Trophoblast cell (in vitro differentiated cells and primary cell): ENCODE results near the gene LRRC3.

ENCODE experiments used
- DNase-seq, 2 donors: peaks; one replicate each; pipeline ENCODE4 v3.0.0-alpha.2; 2016
- H2AFZ ChIP-seq: 2 replicates; pipeline ENCODE4 v1.6.1; 2013; ENCODE audit warnings: low read length, moderate library complexity, mild to moderate bottlenecking; ENCODE audit not compliant: insufficient read depth, poor library complexity
- H2AK5ac ChIP-seq: 2 replicates; pipeline ENCODE4 v1.6.1; 2013; ENCODE audit warnings: mild to moderate bottlenecking, low read length
- H2BK120ac ChIP-seq: 2 replicates; pipeline ENCODE4 v1.6.1; 2013; ENCODE audit warnings: low read length, mild to moderate bottlenecking, moderate library complexity; ENCODE audit not compliant: insufficient read depth, poor library complexity
- H2BK12ac ChIP-seq: 2 replicates; pipeline ENCODE4 v1.6.1; 2013; ENCODE audit warnings: mild to moderate bottlenecking, low read length, moderate library complexity
- H2BK5ac ChIP-seq: 2 replicates; pipeline ENCODE4 v1.6.1; 2013; ENCODE audit warnings: low read length, low read depth, moderate library complexity, mild to moderate bottlenecking; ENCODE audit not compliant: poor library complexity
- H3K14ac ChIP-seq: 2 replicates; pipeline ENCODE4 v1.6.1; 2013; ENCODE audit warnings: mild to moderate bottlenecking, low read length
- H3K18ac ChIP-seq: 2 replicates; pipeline ENCODE4 v1.6.1; 2013; ENCODE audit warnings: mild to moderate bottlenecking, low read length
- H3K23ac ChIP-seq: 2 replicates; pipeline ENCODE4 v1.6.1; 2013; ENCODE audit warnings: low read length
- H3K27ac ChIP-seq: 2 replicates; pipeline ENCODE4 v1.5.1; 2013; ENCODE audit warnings: low read depth, mild to moderate bottlenecking, inconsistent platforms, low read length, moderate library complexity
- H3K27me3 ChIP-seq: 2 replicates; pipeline ENCODE4 v1.6.1; 2013; ENCODE audit warnings: inconsistent platforms, mild to moderate bottlenecking, low read length, moderate library complexity; ENCODE audit not compliant: insufficient read depth
- H3K36me3 ChIP-seq, 2 experiments: 1 replicate in 1 of 2; 2 replicates in 1 of 2; pipeline ENCODE4 v1.6.1; 2013; ENCODE audit warnings: low read length in 2 of 2, mild to moderate bottlenecking in 2 of 2, moderate library complexity in 1 of 2; ENCODE audit not compliant: insufficient read depth in 2 of 2, control insufficient read depth in 1 of 2
- H3K4ac ChIP-seq: 2 replicates; pipeline ENCODE4 v1.6.1; 2013; ENCODE audit warnings: low read depth, mild to moderate bottlenecking, low read length, moderate library complexity
- H3K4me1 ChIP-seq, 2 experiments: 1 replicate in 1 of 2; 2 replicates in 1 of 2; pipeline ENCODE4 v1.6.1; 2013; ENCODE audit warnings: low read length in 2 of 2, mild to moderate bottlenecking in 2 of 2, moderate library complexity in 1 of 2; ENCODE audit not compliant: insufficient read depth in 2 of 2, control insufficient read depth in 1 of 2
- H3K4me2 ChIP-seq: 2 replicates; pipeline ENCODE4 v1.6.1; 2013; ENCODE audit warnings: inconsistent platforms, mild to moderate bottlenecking, low read length, moderate library complexity
- H3K4me3 ChIP-seq: 2 replicates; pipeline ENCODE4 v1.5.1; 2013; ENCODE audit warnings: mild to moderate bottlenecking, low read depth, low read length, inconsistent platforms
- H3K79me1 ChIP-seq: one replicate; pipeline ENCODE4 v1.6.1; 2013; ENCODE audit warnings: low read length
- H3K79me2 ChIP-seq: 2 replicates; pipeline ENCODE4 v1.6.1; 2013; ENCODE audit warnings: low read length, mild to moderate bottlenecking; ENCODE audit not compliant: control insufficient read depth, insufficient read depth, poor library complexity
- H3K9ac ChIP-seq: 2 replicates; pipeline ENCODE4 v1.6.1; 2013; ENCODE audit warnings: mild to moderate bottlenecking, low read length
- H3K9me3 ChIP-seq: 2 replicates; pipeline ENCODE4 v1.6.1; 2013; ENCODE audit warnings: low read depth, mild to moderate bottlenecking, control low read depth, inconsistent platforms, low read length; ENCODE audit not compliant: insufficient read depth
- H4K12ac ChIP-seq: 2 replicates; pipeline ENCODE4 v1.6.1; 2013; ENCODE audit warnings: low read depth, mild to moderate bottlenecking, low read length, moderate library complexity
- H4K8ac ChIP-seq: 2 replicates; pipeline ENCODE4 v1.6.1; 2013; ENCODE audit warnings: low read depth, mild to moderate bottlenecking, low read length, moderate library complexity
- H4K91ac ChIP-seq: one replicate; pipeline ENCODE4 v1.6.1; 2013; ENCODE audit warnings: low read depth, mild to moderate bottlenecking, low read length, moderate library complexity
- WGBS: extraction: QIAGEN DNeasy Blood & Tissue Kit; methylation state at CpG from one replicate; pipeline ENCODE4 v1.1.7; 2013; ENCODE audit warnings: missing lambda C conversion rate; ENCODE audit not compliant: insufficient read length, insufficient coverage; ENCODE audit errors: extremely low coverage; 5-methylcytosine and 5-hydroxymethylcytosine counted together

LRRC3 gene

DNA sequence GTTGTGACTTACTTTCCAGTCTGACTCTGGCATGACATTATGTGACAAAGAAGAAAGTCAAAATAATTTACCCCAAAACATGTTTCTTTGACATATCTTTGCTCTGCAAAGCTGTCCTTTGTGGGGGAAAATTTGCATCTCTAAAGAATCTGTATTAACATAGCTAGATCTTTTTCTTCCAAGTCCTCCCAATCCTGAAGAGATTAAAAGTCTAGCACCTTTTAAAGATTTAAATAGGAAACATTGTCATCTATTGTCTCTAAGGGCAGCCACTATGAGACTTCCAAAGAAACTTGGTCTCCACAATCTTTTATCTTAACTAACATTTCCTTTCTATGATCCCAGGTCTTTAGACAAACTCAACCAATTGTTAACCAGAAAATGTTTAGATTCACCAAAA, 16.0 kb downstream of the LRRC3 start:
- H3K9ac ChIP-seq, result no peak overlapping the region
- H2BK5ac ChIP-seq, result no peak overlapping the region
- no peak overlapping the region for H3K4ac ChIP-seq
- H2BK12ac ChIP-seq, result no peak overlapping the region
- no peak overlapping the region for H3K14ac ChIP-seq
- H3K18ac ChIP-seq, result no peak overlapping the region
- no peak overlapping the region for H2AFZ ChIP-seq
- H4K8ac ChIP-seq, result no peak overlapping the region
- no peak for DNase-seq
- H3K4me3 ChIP-seq, result no peak overlapping the region
- H3K4me1 ChIP-seq, result no peaks in the 10 kb centered on the region
- H3K79me1 ChIP-seq, result no peaks in the 10 kb centered on the region
- no peak overlapping the region for H4K12ac ChIP-seq
- no peaks in the 10 kb centered on the region for H3K36me3 ChIP-seq
- no peak overlapping the region for H2BK120ac ChIP-seq
- no peak overlapping the region for H3K23ac ChIP-seq
- H2AK5ac ChIP-seq, result no peak overlapping the region
- no peak overlapping the region for H3K27ac ChIP-seq
- no peaks in the 10 kb centered on the region for H3K79me2 ChIP-seq
- H3K9me3 ChIP-seq, result peaks cover 3% of the 10 kb centered on the region
- H4K91ac ChIP-seq, result no peak overlapping the region
- no peaks in the 10 kb centered on the region for H3K27me3 ChIP-seq
- H3K4me2 ChIP-seq, result no peak overlapping the region

DNA sequence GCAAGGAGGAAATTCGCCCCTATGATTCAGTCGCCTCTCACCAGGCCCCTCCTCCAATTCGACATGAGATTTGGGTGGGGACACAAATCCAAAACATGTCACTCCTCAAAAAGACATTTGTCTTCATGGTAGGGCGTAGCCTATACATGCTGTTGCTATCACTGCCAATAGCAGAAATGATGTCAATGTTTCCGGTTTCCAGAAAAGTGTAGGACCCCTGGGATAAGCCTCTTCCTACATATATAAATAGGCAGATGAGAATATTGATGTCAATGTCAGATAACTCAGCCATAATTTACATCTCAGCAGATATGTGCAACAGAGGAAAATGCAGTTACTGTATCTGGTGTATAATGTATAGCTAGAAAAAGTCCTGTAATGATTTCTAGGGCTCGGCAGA, 16.7 kb downstream of the LRRC3 start:
- WGBS, result no CpG with 5 or more reads among the region's 6 CpGs
- no peak overlapping the region for H2AK5ac ChIP-seq
- H2AFZ ChIP-seq, result no peak overlapping the region
- H2BK12ac ChIP-seq, result no peak overlapping the region
- H3K4me1 ChIP-seq, result no peaks in the 10 kb centered on the region
- peaks cover 3% of the 10 kb centered on the region for H3K9me3 ChIP-seq
- no peak overlapping the region for H3K4ac ChIP-seq
- no peak overlapping the region for H3K4me3 ChIP-seq
- no peaks in the 10 kb centered on the region for H3K27me3 ChIP-seq
- no peak overlapping the region for H3K18ac ChIP-seq
- H3K4me2 ChIP-seq, result no peak overlapping the region
- no peaks in the 10 kb centered on the region for H3K79me1 ChIP-seq
- no peak overlapping the region for H4K12ac ChIP-seq
- no peak overlapping the region for H3K23ac ChIP-seq
- H2BK120ac ChIP-seq, result no peak overlapping the region
- no peaks in the 10 kb centered on the region for H3K79me2 ChIP-seq
- no peak overlapping the region for H4K91ac ChIP-seq
- no peak overlapping the region for H3K9ac ChIP-seq
- H4K8ac ChIP-seq, result no peak overlapping the region
- H3K27ac ChIP-seq, result no peak overlapping the region
- H3K36me3 ChIP-seq, result no peaks in the 10 kb centered on the region
- no peak overlapping the region for H2BK5ac ChIP-seq
- no peak overlapping the region for H3K14ac ChIP-seq
- no peak for DNase-seq

DNA sequence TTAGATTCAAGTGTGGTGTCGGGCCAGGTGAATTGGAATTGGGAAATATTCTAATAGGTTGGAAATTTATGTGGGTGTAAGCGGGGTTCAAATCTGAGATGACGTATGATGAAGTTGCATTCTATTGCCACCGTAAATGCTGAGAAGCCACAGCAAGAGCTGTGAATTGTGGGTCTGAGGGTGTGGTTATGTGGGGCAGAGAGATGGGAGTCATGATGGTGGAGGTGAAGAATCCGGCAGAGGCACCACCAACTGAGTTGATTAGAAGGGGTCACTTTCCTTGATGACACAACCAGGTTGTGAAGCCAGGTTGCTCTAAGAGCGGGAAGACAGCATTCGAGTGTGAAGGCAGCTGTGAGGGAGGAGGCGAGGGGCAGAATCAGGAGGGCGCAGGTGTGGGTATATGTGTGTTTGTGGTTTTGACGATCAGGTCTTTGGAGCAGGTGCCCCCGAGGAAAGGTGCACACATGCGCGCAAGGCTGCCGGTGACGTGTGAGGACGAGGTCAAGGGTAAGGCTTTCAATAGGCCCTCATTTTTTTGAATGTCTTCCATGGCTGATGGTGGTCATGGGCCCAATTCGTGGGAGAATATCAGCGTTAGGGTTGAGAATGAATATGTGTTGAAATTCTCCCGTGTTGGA, 18.7 kb downstream of the LRRC3 start:
- Histone ChIP-seq H2BK12ac (no peak overlapping the region), H4K91ac (no peak overlapping the region), H2BK120ac (no peak overlapping the region), H3K4me1 (no peaks in the 10 kb centered on the region), H3K18ac (no peak overlapping the region), H4K8ac (no peak overlapping the region), H3K4me3 (no peak overlapping the region), H2AFZ (no peak overlapping the region), H3K27me3 (no peaks in the 10 kb centered on the region), H2BK5ac (no peak overlapping the region), H3K9ac (no peak overlapping the region), H3K27ac (no peak overlapping the region), H4K12ac (no peak overlapping the region), H3K4ac (no peak overlapping the region), H3K4me2 (no peak overlapping the region), H2AK5ac (no peak overlapping the region), H3K79me1 (no peaks in the 10 kb centered on the region), H3K9me3 (peaks cover 3% of the 10 kb centered on the region), H3K14ac (no peak overlapping the region), H3K36me3 (no peaks in the 10 kb centered on the region), H3K79me2 (no peaks in the 10 kb centered on the region), H3K23ac (no peak overlapping the region)
- no peak for DNase-seq
- WGBS, result no CpG with 5 or more reads among the region's 19 CpGs

- DNase-seq, result no peak
- Histone ChIP-seq H3K4me1 (no peaks in the 10 kb centered on the region), H3K23ac (no peak overlapping the region), H4K12ac (no peak overlapping the region), H3K18ac (no peak overlapping the region), H4K91ac (no peak overlapping the region), H2BK120ac (no peak overlapping the region), H4K8ac (no peak overlapping the region), H3K4me3 (no peak overlapping the region), H3K14ac (no peak overlapping the region), H2AFZ (no peak overlapping the region), H3K9ac (peak overlapping the region; percentile 54), H3K4me2 (no peak overlapping the region), H3K36me3 (no peaks in the 10 kb centered on the region), H3K79me1 (no peaks in the 10 kb centered on the region), H3K4ac (no peak overlapping the region), H2BK5ac (no peak overlapping the region), H3K79me2 (no peaks in the 10 kb centered on the region), H3K27ac (no peak overlapping the region), H2BK12ac (no peak overlapping the region), H3K9me3 (peaks cover 3% of the 10 kb centered on the region), H3K27me3 (no peaks in the 10 kb centered on the region), H2AK5ac (no peak overlapping the region)
- WGBS, result no CpG with 5 or more reads among the region's 17 CpGs
Measured at GRCh38 chr21:44475266-44475845, 20.0 kb downstream of the LRRC3 start.
